ENCODE measurements around the gene PGAP2.
"Not testable (repeated sequence)": the region's sequence is repeated elsewhere in the genome, so short reads cannot be mapped to it uniquely, and the experiment has no call there.

Gene PGAP2

DNA sequence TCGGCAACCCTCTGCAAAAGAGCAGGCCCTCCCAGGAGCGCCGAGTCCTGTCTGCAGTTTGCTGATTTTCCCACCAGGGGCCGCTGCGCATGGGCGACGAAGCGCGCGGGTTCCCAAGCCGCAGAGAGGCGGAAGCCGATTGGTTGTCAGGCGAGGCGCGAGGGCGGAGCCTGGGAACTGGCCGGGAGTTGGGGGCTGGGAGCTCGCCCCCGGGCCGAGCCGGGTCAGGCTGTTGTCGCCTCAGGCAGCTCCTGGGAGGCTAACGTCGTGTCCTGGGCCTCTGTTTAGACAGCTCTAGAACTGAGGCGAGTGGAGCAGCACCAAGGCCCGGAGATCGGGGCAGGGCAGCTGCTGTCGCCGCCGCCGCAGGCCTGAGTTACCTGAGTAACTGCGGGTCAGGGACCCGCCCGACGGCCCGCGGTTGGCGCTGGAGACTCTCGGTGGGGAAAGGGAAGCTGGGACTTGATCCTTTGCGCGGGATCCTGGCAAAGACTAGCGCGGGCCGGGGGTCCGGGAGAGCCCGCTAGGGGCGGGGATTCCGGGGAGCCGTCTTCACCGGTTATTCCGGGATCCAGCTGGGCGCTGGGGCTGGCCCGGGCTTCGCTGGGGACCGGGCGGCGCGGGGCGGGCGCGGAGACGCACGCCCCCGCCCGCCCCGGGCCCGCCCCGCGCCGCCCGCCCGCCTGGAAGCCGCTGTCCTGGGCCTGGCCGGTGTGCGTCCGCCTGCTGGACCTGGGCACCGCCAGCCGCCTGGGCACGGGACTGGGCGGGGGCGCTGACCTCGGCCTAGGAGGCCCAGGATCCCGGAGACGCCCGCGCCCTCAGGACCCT lies 46.8 kb downstream of the PGAP2 start, which contains the start of gene STIM1:
STIM1 (plus strand) TSS at position 688 of the 831 bp plus-strand sequence. CDS start 607 bp downstream, outside the sequence.
- DNase-seq (ENCODE audit: extremely low read depth in 1 of 2, low read depth in 1 of 2): peak; percentile 95 to 98

DNA sequence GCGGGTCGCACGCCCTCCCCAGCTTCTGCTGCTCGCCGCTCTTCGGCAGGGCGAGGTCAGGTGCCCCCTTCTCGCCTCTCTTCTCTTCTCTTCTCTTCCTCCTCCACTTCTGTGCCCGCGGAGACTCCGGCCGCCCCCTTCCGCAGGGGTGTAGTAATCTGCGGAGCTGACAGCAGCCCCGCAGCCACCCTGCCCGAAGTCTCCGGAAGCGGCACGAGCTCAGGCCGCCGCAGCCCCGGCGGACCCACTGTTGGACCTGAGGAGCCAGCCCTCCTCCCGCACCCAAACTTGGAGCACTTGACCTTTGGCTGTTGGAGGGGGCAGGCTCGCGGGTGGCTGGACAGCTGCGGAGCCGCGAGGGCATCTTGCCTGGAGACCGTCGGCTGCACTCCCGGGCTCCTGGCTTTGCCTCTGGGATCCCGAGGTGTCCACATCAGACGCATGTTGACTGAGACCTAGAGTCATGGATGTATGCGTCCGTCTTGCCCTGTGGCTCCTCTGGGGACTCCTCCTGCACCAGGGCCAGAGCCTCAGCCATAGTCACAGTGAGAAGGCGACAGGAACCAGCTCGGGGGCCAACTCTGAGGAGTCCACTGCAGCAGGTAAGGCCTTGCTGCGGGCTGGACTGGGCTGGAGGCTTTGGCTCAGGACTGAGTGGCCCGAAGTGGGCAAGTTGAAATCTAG lies 47.6 kb downstream of the PGAP2 start:
- DNase-seq (ENCODE audit: extremely low read depth in 1 of 2, low read depth in 1 of 2): no peak

DNA sequence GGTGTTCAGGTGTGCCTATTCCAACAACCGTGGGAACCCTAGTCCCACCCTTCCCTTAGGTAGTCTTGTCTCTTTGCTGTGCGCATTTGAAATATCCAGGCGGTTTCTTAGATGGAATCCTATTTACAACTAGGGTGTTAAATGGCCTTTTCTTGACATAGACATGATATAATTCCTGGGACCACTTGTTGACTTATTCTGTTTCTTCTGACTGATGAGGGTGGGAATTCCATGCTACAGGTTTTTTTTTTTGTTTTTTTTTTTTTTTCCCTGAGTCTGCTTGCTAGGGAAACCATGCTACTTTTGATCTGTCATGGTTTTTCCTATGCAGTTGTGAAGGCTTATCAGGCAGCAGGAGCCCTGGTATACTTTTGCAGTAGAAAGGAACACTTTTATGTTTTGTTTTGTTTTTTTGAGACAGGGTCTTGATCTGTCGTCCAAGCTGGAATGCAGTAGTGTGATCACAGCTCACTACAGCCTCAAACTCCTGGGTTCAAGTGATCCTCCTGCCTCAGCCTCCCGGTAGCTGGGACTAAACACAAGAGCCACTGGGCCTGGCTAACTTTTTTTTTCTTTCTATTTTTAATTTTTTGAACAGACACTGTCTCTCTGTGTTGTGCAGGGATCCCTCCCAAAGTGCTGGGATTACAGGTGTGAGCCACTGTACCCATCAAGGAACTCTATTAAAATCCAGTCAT lies 48.6 kb downstream of the PGAP2 start:
- DNase-seq (ENCODE audit: extremely low read depth in 1 of 2, low read depth in 1 of 2): no peak

DNA sequence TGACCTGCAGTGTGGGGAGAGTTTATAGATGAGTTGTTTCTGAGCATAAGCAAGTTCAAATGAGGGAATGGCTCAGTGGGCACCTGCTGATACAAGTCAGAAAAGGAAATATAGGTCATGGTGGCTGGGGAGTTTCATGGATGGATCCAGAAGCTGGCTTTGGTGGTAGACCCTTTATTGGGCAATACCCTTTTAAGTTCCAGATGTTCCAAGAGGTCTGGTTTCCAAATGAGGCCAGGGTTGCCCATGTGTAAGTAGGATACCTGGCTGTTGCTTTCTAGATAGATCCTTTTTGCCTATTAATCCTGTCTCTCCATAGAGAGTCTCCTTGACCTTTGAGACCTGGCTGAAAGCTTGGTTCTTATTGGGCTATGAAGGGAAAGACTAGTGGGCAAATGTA lies 49.3 kb downstream of the PGAP2 start:
- DNase-seq (ENCODE audit: extremely low read depth in 1 of 2, low read depth in 1 of 2): no peak

DNA sequence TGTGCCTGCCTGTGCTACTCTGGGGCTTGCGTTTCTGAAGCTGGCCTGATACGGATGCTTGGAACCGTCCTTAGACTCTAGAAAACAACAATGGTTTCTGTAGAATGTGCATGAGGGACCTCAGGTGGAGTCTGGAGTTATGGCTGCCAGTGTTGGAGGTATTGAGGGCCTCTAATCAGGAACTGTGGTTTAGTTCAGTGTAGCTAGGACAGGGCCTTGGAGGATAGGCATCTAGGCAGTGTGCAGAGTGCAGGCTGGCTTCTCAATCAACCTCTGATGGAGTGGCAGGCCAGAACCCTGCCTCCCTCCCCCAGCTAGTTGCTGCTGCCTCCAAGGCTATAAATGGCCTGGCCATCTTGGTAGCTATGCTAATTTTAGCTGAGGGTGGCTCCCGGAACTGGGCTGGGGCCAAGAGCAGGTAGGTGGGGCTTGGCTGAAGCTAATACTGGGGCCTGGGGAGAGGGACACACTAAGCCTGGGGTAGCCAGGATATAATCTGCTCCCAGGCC lies 51.1 kb downstream of the PGAP2 start:
- no peak for DNase-seq (ENCODE audit: extremely low read depth in 1 of 2, low read depth in 1 of 2)

DNA sequence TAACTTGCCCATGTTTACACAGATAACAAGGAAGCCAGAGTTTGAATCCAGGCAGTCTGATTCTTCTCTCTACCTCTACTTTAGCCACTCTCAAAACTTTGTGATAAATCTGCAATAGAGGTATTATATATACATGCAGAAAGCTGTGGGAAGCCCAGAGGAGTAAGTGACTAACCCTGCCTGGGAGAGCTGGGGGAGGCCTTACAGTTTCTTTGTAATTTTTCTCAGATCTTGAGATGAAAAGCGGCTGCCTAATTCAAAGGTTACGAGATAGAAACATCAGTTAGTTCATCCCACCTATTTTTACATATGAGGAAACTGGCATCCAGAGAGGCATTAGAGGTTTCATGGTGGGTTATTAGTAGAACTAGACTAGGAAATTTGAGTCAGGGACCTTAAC lies 52.0 kb downstream of the PGAP2 start:
- no peak for DNase-seq (ENCODE audit: extremely low read depth in 1 of 2, low read depth in 1 of 2)

DNA sequence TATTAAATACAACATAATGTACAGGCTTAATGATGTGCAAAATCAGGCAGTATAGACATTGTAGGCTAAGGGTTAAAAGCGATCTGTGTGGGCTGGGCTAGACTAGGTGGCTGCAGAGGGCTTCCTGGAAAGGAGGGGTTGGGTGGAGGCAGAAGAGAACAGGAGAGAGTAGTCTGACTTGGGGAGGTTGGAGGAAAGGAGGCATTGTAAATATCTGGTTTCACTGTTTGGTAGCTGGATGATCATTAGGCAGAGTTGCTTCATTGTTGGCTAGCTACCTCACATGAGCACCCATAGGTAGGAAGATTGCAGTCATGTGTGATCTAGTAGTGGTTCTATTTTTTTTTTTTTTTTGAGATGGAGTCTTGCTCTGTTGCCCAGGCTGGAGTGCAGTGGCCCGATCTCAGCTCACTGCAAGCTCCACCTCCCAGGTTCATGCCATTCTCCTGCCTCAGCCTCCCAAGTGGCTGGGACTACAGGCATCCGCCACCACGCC lies 52.6 kb downstream of the PGAP2 start:
- not testable (repeated sequence) for DNase-seq (ENCODE audit: extremely low read depth in 1 of 2, low read depth in 1 of 2)

DNA sequence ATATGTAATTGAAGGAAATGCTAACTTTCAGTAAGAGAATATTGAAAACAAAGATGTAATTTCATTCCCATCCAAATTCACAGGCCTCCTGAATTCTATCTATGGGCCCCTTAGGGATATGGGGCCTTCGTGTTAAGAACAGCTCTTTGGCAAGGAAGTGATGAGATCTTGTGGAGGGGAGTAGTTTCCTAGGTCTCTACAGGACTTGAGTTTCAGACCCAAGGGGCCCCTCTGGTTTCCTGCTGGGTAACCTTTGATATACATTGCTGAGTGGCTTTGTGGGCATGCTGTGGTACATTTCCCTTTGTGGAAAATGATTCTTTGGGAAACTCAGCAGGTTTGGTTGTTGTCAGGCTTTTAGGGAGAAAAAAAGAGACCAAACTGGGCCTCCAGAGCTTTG lies 53.3 kb downstream of the PGAP2 start:
- DNase-seq (ENCODE audit: extremely low read depth in 1 of 2, low read depth in 1 of 2): no peak

DNA sequence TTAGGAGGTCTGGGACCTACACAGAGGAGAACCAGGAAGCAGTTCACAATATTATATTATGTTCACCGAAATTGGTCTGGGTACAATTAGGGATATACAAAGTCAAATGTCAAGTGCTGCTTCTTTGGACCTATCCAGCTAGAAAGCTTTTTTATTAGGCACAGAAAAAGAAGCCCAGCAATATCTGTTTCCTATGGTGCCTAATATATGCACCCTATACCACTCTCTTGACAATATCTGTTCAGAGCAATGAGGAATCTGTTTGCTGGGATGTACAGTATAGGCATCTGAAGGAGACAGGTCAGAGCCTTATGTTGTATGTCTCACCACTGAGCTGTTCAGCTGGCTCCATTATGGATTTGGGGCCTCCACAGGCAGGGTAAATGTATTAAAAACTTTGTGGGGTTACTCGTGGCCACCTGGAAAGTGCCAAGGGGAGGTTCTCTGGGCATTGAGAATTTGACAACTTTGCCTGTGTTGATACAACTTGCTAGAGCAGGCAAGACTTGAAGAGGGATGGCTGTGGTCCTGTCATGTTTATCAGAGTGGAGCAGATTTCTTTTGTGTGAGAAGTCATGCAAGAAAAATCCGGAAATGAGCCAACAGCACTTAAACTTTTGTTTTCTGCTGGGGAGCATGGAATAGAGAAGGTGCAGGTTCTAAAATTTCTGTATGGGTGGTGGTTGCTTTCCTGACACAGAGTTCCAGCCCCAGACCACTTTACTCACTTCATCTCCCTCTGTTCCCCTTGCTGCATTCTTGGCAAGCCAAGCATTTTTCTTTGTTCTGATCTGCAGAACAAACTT lies 57.2 kb downstream of the PGAP2 start:
- DNase-seq (ENCODE audit: extremely low read depth in 1 of 2, low read depth in 1 of 2): no peak

DNA sequence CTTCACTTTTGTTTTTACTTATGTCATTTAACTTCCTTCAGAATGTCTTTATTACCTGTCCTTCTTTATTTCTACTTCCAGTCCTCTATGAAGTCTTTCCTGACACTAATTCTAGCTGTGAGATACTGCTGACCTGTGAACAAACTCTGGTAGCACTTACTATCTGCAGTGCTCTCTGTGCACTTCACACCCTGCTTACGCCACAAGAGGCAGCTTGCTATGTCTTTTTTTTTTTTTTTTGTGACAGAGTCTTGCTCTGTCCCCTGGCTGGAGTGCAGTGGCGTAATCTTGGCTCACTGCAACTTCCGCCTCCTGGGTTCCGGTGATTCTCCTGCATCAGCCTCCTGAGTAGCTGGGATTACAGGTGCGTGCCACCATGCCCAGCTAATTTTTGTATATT lies 57.8 kb downstream of the PGAP2 start:
- no peak for DNase-seq (ENCODE audit: extremely low read depth in 1 of 2, low read depth in 1 of 2)

DNA sequence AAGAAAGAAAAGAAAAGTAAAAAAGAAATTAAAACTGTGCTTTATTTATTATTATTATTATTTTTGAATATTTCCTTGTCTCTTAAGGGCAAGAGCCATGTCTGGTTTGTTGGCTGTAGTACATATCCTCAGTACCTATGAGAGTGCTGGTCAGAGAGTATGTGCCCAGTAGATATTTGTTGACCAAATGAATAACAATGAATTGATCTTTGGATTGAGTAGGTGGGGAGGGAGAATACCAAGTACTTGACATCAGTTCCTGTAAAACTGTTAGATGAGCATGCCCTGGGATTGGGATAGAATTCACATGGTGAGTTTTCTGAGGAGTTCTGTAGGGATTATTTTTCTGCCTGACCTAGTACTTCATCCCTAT lies 58.5 kb downstream of the PGAP2 start:
- DNase-seq (ENCODE audit: extremely low read depth in 1 of 2, low read depth in 1 of 2): no peak

DNA sequence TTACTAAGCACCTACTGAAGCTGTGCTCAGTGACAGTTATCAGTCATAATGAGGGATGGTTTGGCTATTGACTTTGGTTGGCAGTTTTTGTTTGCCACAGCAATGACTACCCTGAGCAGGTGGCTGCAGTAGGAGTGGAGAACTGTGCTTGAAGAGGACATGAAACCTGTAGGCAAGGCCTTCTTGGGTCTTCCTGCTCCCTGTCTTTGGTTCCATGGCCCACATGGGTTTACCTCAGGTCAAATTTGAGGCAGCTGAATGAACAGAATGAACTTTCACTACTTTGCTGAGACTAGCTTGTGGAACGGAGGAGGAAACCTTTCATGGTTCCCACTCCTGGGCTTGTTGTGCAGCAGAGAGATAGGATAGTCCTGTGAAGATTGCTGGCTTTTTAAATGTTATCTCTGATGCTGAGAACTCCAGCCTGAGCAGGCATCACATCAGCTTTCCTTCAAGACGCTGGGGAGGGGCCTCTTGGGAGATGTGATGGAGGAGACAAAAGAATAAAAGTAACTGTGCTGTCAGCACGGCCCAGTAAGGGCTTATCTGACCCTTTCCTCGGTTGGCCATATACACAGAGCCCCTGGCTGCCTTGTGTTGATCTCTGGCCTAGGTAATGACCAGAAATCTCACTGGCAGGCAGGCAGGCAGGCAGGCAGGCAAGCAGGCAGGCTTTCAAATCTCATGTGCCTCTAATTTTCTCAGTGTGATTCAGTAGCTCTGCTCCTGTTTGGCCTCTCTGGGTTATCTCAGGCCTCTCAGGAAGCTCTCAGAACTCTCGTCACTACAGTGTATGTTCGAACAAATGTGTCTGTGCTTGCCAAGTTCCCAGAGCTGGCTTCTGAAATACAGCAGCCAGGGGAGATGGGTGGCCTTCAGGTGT lies 59.1 kb downstream of the PGAP2 start:
- no peak for DNase-seq (ENCODE audit: extremely low read depth in 1 of 2, low read depth in 1 of 2)

DNA sequence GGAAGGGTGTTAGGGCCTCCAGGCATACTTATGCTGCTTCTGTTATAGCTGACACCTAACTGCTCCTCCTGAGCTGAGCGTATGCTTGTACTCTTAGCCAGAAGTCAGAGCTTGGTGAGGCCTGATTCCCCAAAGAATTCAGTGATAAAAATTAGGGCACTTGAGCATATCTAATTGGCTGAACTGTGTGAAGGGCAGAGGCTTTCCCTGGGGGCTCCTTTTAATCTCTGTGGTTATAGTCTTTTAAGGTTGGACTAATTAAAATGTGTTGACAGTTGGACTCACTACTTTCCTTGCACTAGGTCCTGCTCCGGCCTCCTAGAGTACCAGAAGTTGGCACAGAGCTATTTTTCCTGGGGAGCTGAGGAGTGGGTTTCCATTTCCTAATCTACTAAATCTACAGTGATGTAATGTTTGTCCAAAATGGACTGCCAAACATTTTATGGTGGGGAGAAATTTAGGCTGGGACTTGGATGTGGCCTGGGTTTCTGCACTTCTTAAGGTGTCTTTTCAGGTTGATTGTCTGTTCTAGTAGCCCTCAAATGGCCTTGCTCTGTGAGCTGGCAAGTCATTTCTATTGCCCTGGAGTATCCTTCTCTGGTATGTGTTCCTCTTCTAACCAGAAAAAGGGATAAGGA lies 65.5 kb downstream of the PGAP2 start:
- no peak for DNase-seq (ENCODE audit: extremely low read depth in 1 of 2, low read depth in 1 of 2)
